K562 (cell line): ENCODE data around the gene RILP. TPM values are rescaled to one million over a fixed set of nuclear protein-coding genes. Genes with fewer than 3 reads are reported as not detected.

Experiments used
- ATAC-seq: fragments of 200-7000 bp; cut with Tn5 transposase; 3 replicates; pipeline ENCODE4 v1.9.1; 2020; ENCODE audit warnings: moderate library complexity
- BruUV-seq: library from RNA; stranded (reverse); fragments of 400-500 nt; replicated peaks from 2 replicates; lab custom pipeline; 2021; lab: Mats Ljungman, UMichigan
- CTCF ChIA-PET: fragments of 300-600 bp; formaldehyde crosslinking; extraction: SDS; loops from one replicate; lab custom pipeline; 2021; ENCODE audit warnings: low intra/inter-chr PET ratio; lab: Yijun Ruan, JAX
- POLR2A ChIA-PET: fragments of 300-600, 350-650 bp; sonication (Branson Sonifier 250); formaldehyde crosslinking; extraction: SDS; loops from one replicate; lab custom pipeline; 2021; ENCODE audit warnings: antibody characterized with exemption, inconsistent platforms; lab: Yijun Ruan, JAX
- DNase-seq, 4 experiments: peaks; one replicate each; pipeline versions ENCODE4 v3.0.0 to v3.0.0-alpha.2; 2011 to 2018; ENCODE audit warnings: low spot score in 3 of 4, mixed read lengths in 3 of 4; ENCODE audit errors: extremely low read depth in 1 of 4
- FAIRE-seq: peaks from 2 replicates; lab custom pipeline; 2011; peaks lifted over from hg19 to GRCh38; lab: Jason Lieb, UNC
- H2AFZ ChIP-seq: 2 replicates; pipeline ENCODE4 v1.6.0; 2011; ENCODE audit warnings: low read depth, low read length, control low read depth, inconsistent platforms
- H3K27ac ChIP-seq: fragments of 200-600 bp; 3 replicates; pipeline ENCODE4 v1.8.0; 2011; ENCODE audit warnings: low read depth, mild to moderate bottlenecking, control low read depth, inconsistent platforms, low read length, moderate library complexity, mixed read lengths; ENCODE audit errors: extremely low read depth
- H3K27me3 ChIP-seq, 2 experiments: fragments of 300-600 bp in 1 of 2; 2 replicates in 1 of 2; 3 replicates in 1 of 2; pipeline versions ENCODE4 v1.6.0 to v1.8.0; 2011; ENCODE audit warnings: inconsistent platforms in 2 of 2, low read length in 2 of 2, mild to moderate bottlenecking in 1 of 2, mixed read lengths in 1 of 2, moderate library complexity in 1 of 2; ENCODE audit not compliant: control insufficient read depth in 2 of 2, insufficient read depth in 2 of 2
- H3K36me3 ChIP-seq: fragments of 300-600 bp; 3 replicates; pipeline ENCODE4 v1.8.0; 2011; ENCODE audit warnings: mild to moderate bottlenecking, low read length, inconsistent platforms; ENCODE audit not compliant: control insufficient read depth, insufficient read depth
- H3K4me1 ChIP-seq, 2 experiments: fragments of 200-600 bp in 1 of 2; replicated peaks in 1 of 2; 2 replicates in 1 of 2; 3 replicates in 1 of 2; pipeline versions ENCODE4 v1.5.1 to v1.8.0; 2011; ENCODE audit warnings: inconsistent platforms in 2 of 2, low read length in 2 of 2, mild to moderate bottlenecking in 1 of 2, mixed read lengths in 1 of 2, moderate library complexity in 1 of 2; ENCODE audit not compliant: control insufficient read depth in 2 of 2, insufficient read depth in 2 of 2
- H3K4me2 ChIP-seq: 2 replicates; pipeline ENCODE4 v1.6.1; 2011; ENCODE audit warnings: low read length, control low read depth, inconsistent platforms, mixed read lengths; ENCODE audit not compliant: insufficient read depth
- H3K4me3 ChIP-seq: fragments of 200-600 bp; sonication (generic), shearing (Covaris generic); 2 replicates; pipeline ENCODE4 v1.5.1; 2016; ENCODE audit warnings: control low read depth, inconsistent platforms
- H3K79me2 ChIP-seq: fragments of 200-600 bp; 3 replicates; pipeline ENCODE4 v1.8.0; 2011; ENCODE audit warnings: low read length, inconsistent platforms; ENCODE audit not compliant: control insufficient read depth, insufficient read depth
- H3K9ac ChIP-seq, 2 experiments: 2 replicates each; pipeline versions ENCODE4 v1.6.0 to v1.6.1; 2011; ENCODE audit warnings: low read depth in 2 of 2, low read length in 2 of 2, control low read depth in 1 of 2, inconsistent platforms in 1 of 2, mild to moderate bottlenecking in 1 of 2, mixed read lengths in 1 of 2; ENCODE audit not compliant: insufficient read depth in 1 of 2
- H3K9me1 ChIP-seq: one replicate; pipeline ENCODE4 v1.6.0; 2011; ENCODE audit warnings: inconsistent platforms, mild to moderate bottlenecking, low read length, moderate library complexity; ENCODE audit not compliant: control insufficient read depth, insufficient read depth
- H3K9me3 ChIP-seq: replicated peaks from 2 replicates; pipeline ENCODE4 v1.5.1; 2011; ENCODE audit warnings: low read depth, low read length, inconsistent platforms; ENCODE audit not compliant: control insufficient read depth, insufficient read depth
- H4K20me1 ChIP-seq: replicated peaks from 2 replicates; pipeline ENCODE4 v1.6.1; 2011; ENCODE audit warnings: low read length, inconsistent platforms, mixed read lengths; ENCODE audit not compliant: control insufficient read depth, insufficient read depth
- BACH1 ChIP-seq: fragments of 200-800 bp; sonication (Bioruptor generic); IDR thresholded peaks from 2 replicates; pipeline ENCODE4 v1.6.1; 2016; ENCODE audit warnings: missing genetic modification characterization, missing compliant biosample characterization
- LARP7 ChIP-seq: fragments of 450-650 bp; IDR thresholded peaks from 2 replicates; pipeline ENCODE4 v1.6.1; 2016
- NR3C1 ChIP-seq: sonication (generic); formaldehyde crosslinking; IDR thresholded peaks from 2 replicates; pipeline ENCODE4 v1.8.1; 2022; ENCODE audit warnings: missing genetic modification reagents
- SETDB1 ChIP-seq: IDR thresholded peaks from one replicate; pipeline ENCODE4 v1.6.1; 2012; ENCODE audit warnings: low read length, control low read depth, inconsistent platforms
- SMARCC2 ChIP-seq: fragments of 450-650 bp; IDR thresholded peaks from 2 replicates; pipeline ENCODE4 v1.6.1; 2017; ENCODE audit warnings: antibody characterized with exemption, moderate library complexity, mild to moderate bottlenecking, low read depth
- ZNF134 ChIP-seq: fragments of 250-450 bp; sonication (Bioruptor Pico); conservative IDR thresholded peaks from 2 replicates; pipeline ENCODE4 v1.4.0; 2020
- ZNF41 ChIP-seq: fragments of 250-450 bp; sonication (Bioruptor Pico); conservative IDR thresholded peaks from 2 replicates; pipeline ENCODE4 v1.4.0; 2020; ENCODE audit warnings: mild to moderate bottlenecking
- WGBS: fragments of 100-300 bp; shearing (Covaris generic); methylation state at CpG from one replicate; pipeline ENCODE4 v1.1.6; 2016; ENCODE audit warnings: low coverage, mixed read lengths; ENCODE audit not compliant: insufficient coverage; ENCODE audit errors: missing lambda C conversion rate; 5-methylcytosine and 5-hydroxymethylcytosine counted together
- in situ Hi-C: fragments of 300-500 bp; cut with MboI; formaldehyde crosslinking; loops from 4 replicates; pipeline ENCODE4 v1.15.0; 2018; ENCODE audit warnings: inconsistent platforms, mixed read lengths
- intact Hi-C: fragments of 100-400 bp; cut with micrococcal nuclease; formaldehyde crosslinking; loops from 2 replicates; pipeline ENCODE4 v1.14.2; 2022
- polyA plus RNA-seq, 8 experiments: library from polyadenylated mRNA; depleted of rRNA in 4 of 8; stranded (reverse) in 5 of 8; unstranded in 3 of 8; fragments of >200 nt; fragmentation: Nextera tagmentation in 2 of 8; fragmentation: Illumina TruSeq in 1 of 8; extraction: Ambion mirVana in 2 of 8; extraction: Trizol in 1 of 8; gene quantifications; 2 replicates each; pipeline versions ENCODE4 v1.2.1 to v1.2.3, GENCODE V29; 2011 to 2014; ENCODE audit warnings: inconsistent platforms in 1 of 8, missing spikeins in 1 of 8
- total RNA-seq, 7 experiments: library from RNA; depleted of rRNA in 6 of 7; stranded (reverse); fragments of >200 nt in 6 of 7; fragmentation: Illumina TruSeq in 2 of 7; extraction: Trizol in 2 of 7; gene quantifications; 2 replicates each; pipeline versions ENCODE4 v1.2.1 to v1.2.3, GENCODE V29; 2011 to 2021; ENCODE audit warnings: low replicate concordance in 1 of 7

Gene RILP
- total and polyA plus RNA-seq, 9 of the 15 experiments (the other 6 are each of a cell fraction or from before 2014, with no cell fraction given), result 0.75 to 54.9 (median 27.8) TPM

DNA sequence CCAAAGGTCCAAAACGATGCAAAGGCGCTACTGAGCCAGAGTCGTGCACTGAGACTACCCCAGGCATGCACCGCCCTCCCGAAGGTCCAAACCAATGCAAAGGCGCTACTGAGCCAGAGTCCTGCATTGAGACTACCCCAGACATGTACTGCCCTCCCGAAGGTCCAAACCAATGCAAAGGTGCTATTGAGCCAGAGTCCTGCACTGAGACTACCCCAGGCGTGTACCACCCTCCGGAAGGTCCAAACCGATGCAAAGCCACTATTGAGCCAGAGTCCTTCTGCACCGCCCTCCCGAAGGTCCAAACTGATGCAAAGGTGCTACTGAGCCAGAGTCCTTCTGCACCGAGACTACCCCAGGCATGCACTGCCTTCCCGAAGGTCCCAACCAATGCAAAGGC lies 48.1 kb downstream of the RILP start:
- ATAC-seq, result no peak
- Histone ChIP-seq H3K79me2 (no peaks in the 10 kb centered on the region), H3K4me1 (peaks cover 0 to 9% of the 10 kb centered on the region in 2 experiments; a peak in 2 of 5 replicates), H2AFZ (no peak overlapping the region), H3K9me1 (no peaks in the 10 kb centered on the region), H3K9ac (no peak overlapping the region), H3K27ac (no peak overlapping the region), H4K20me1 (no peaks in the 10 kb centered on the region), H3K4me2 (no peak overlapping the region), H3K4me3 (no peak overlapping the region), H3K36me3 (no peaks in the 10 kb centered on the region), H3K9me3 (peaks cover 5% of the 10 kb centered on the region; the same call in 1 of the 2 replicates), H3K27me3 (no peaks in the 10 kb centered on the region)
- FAIRE-seq, result no peak
- ChIA-PET POLR2A (no interaction called here), CTCF (no interaction called here)
- in situ Hi-C loops, result no loop called here
- intact Hi-C loops, result no loop called here
- DNase-seq, result no peak
- TF ChIP-seq NR3C1, result no peak
- no peak for TF ChIP-seq ZNF41 (CRISPR knock-in tag)
- no peak for TF ChIP-seq ZNF134 (CRISPR knock-in tag)
- TF ChIP-seq BACH1 (tag), result no peak
- TF ChIP-seq SETDB1, result no peak
- no peak for TF ChIP-seq LARP7
- TF ChIP-seq SMARCC2, result no peak
- 89% methylated on average over 11 of the region's 14 CpGs for WGBS
- BruUV-seq, result no TSS peak
